KBM-7 (cell line): ENCODE measurements around the gene FAM3A.
"Not testable (repeated sequence)": the region's sequence is repeated elsewhere in the genome, so short reads cannot be mapped to it uniquely, and the experiment has no call there.

Experiments
- DNase-seq: peaks from one replicate; pipeline ENCODE4 v3.0.0-alpha.2; 2015
- in situ Hi-C: fragments of 300-500 bp; cut with MboI; formaldehyde crosslinking; loops from 2 replicates; pipeline ENCODE4 v1.14.3; 2020; ENCODE audit warnings: low sequenced_read_pairs, low pct_unique_long_range_greater_than_20kb, mixed read lengths

FAM3A gene

DNA sequence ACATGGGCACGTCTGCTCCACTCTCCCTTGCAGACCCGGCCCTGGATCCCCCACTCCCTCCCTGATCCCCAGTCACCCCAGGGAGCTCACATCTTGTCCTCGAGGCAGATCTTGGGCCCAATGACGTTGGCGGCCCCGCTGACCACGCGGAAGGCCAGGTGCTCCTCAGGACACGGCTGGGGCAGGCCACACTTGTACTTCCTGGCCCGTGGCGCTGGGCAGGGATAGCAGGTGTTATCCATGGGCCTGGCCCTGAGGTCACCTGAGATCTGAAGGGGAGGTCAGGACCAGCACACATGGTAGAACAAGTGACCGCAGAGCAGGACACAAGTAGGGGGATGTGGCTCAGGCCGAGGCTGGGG lies 7.7 kb downstream of the FAM3A start:
- in situ Hi-C loops, result no loop called here
- no peak for DNase-seq

DNA sequence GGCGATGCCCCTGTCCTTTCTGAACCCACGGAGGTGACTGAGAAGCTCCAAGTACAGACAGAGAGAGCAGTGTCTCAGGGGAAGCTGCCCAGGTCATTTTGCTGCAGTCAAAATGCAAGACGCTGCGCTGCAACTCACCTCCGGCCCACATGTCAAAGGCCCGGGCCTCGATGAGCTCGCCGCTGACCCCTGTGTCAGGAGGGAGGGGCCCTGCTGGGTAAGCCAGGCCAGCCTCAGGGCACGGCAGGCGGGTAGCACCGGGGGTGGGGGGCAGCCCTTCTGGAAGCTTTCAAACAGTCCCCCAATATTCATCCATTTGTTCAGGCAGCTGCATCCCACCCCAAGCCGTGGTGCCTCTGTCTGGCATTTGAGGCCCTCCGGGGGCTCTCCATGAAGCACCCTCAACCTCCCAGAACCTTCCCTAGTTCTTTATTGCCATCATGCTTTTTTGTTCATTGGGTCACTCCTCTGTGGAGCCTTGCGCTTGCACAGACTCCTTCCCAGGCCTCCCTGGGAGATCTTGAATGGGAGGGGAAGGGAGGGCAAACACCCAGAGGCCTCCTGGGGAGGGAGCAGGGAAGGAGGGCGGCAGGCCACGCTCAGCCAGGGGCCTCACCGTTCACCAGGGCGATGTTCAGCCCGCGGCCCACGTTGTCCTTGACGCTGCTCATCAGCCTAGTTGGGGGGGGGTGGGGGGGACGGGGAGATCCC lies 8.2 kb downstream of the FAM3A start:
- in situ Hi-C loops, result no loop called here
- DNase-seq, result no peak

GRCh38 chrX:154506483-154507332 lies 9.3 kb downstream of the FAM3A start:
- in situ Hi-C loops, result no loop called here

GRCh38 chrX:154505734-154506133 lies 10.3 kb downstream of the FAM3A start:
- no peak for DNase-seq
- in situ Hi-C loops, result no loop called here

More at GRCh38 chrX:154506483-154507332, 9.3 kb downstream of the FAM3A start:
- DNase-seq, result no peak

DNA sequence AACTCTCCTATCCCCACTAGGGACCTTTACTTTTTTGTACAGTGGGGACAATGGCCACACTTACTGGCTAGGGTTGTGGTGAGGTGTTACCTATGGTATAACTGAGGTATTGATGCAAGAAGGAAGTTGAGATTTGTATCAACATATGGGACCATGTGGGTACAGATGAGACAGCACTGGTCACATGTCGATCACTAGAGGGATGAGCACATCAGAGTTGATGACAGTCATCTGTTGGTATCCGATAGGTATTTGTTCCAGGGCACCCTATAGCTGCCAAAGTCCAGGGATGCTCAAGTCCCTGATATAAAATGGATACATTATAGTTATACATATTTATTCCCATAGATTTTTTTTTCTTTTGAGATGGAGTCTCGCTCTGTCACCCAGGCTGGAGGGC lies 13.0 kb downstream of the FAM3A start:
- in situ Hi-C loops, result no loop called here
- no peak for DNase-seq

DNA sequence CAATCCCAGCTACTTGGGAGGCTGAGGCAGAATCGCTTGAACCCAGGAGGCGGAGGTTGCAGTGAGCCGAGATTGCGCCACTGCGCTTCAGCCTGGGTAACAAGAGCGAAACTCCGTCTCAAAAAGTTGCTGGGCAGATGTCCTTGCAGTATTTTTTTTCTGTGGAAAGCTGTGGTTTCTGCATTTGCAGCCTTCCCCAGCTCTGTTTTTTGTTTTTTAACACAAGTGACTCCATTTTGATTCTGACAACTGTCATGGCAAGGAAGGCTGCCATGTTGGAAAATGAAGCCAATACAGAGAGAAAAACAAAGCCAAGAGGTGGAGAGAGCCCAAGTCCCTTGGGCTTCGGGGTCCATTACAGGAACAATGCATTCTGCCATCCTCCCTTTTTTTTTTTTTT lies 13.9 kb downstream of the FAM3A start:
- in situ Hi-C loops, result no loop called here
- DNase-seq, result no peak

DNA sequence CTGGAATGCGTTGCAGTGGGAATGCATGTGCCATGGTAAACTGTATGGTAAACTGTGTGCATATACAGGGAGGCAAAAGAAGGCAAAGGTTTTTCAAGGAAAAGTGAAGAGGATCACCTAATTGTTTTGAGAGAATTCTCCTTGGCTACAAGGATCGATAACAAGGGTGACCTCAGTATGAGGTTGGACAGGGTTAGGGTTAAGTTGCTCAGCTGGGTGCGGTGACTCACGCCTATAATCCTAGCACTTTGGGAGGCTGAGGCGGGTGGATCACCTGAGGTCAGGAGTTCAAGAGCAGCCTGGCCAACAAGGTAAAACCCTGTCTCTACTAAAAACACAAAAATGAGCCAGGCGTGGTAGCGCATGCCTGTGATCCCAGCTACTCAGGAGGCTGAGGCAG lies 14.6 kb downstream of the FAM3A start:
- DNase-seq, in situ Hi-C loops: not testable (repeated sequence)

DNA sequence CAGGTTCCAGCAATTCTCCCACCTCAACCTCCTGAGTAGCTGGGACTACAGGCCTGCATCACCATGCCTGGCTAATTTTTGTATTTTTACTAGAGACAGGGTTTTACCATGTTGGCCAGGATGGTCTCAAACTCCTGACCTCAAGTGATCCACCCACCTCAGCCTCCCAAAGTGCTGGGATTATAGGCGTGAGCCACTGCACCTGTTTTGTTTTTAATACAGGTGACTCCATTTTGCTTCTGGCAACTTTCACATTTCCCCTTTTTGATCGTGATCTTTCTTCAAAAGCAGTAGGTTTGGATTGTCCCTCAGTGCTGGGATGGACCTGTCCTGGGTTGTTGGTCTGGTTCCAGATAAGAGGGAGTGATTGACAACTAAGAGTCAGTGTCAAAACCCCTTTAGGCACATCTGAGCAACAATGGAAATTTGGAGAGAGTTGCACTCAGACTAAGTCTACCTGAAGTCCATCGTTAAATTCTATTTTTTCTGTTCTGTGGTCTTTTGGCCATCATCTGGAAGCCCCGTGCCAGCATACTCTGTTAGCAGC lies 19.4 kb downstream of the FAM3A start:
- DNase-seq, in situ Hi-C loops: not testable (repeated sequence)

DNA sequence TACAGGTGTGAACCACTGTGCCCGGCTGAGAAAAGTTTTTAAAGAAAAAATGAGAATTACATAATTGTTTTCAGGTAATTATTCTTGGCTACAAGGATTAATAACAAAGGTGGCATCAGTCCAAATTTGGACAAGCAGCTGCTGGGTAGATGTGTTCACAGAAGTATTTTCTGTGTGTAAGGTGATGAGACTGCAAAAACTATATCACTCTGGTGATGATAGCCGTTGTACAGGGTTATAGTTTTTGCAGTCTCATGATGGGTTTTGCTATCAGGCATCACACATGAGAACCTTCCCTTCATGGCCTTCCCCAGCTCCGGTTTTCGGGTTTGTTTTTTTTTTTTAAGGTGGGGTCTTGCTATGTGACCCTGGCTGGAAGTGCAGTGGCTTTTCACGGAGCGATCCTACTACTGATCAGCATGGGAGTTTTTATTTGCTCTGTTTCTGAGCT lies 20.5 kb downstream of the FAM3A start:
- in situ Hi-C loops, result no loop called here

GRCh38 chrX:154494715-154495114 lies 21.3 kb downstream of the FAM3A start:
- in situ Hi-C loops, result no loop called here

More for the DNA sequence above, 20.5 kb downstream of the FAM3A start:
- DNase-seq, result no peak

DNA sequence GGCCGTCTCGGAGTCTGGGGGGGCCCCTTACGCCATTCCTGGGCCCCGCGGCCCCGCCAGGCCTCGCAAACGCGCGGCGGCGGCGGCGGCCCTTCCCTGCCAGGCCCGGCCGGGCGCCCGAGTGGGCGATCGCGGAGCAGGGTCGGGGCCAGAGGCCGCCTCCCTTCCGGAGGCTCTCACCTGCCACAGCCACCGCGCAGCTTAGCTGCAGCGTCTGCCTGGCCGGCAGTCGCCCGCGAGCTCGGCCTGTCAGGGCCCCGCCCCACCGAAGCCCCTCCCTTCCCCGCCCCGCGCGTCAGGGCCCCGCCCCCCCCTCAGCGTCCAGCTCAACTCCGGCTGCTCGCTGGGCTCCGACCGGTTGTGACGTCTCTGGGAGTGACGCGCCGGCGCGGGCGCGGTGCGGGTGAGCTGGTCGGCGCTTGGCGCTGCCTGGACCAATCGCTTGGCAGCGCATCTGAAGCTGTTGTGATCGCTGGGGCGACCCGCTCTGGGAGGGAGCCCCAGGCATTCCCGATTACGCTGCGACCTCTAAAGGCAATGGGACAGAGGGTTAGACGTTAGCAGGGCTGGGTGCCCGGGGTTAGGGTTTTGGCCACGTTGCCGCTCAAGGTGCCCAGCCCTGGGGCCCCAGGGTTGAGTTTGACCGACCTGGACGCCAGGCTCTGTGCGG lies 25.5 kb downstream of the FAM3A start, which contains the start of gene SLC10A3:
SLC10A3 (minus strand) TSS at position 216 of the 670 bp plus-strand sequence. CDS start 1,689 bp downstream, outside the sequence.
- peak; percentile 97 for DNase-seq
- in situ Hi-C loops, result no loop called here

More at GRCh38 chrX:154494715-154495114, 21.3 kb downstream of the FAM3A start:
- no peak for DNase-seq

DNA sequence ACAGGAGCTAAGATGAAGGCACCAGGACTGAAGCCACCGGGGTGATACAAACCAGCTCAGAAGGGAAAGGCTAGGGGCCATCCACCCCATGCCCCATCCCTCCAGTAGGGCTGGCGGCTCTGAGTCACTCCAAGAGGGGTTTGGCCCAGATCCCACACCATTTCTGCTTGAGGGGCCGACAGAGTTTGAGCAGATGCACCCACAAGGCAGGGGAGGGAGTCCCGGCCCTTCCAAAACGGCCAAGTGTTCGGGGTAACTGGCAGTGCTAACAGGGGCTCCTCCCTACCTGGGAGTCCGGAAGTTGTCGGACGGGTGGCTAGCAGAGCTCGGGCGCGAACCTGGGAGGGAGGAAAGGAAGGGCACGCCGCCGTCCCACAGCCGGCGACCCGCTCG lies 26.0 kb downstream of the FAM3A start:
- DNase-seq, result peak; percentile 43
- in situ Hi-C loops, result no loop called here

DNA sequence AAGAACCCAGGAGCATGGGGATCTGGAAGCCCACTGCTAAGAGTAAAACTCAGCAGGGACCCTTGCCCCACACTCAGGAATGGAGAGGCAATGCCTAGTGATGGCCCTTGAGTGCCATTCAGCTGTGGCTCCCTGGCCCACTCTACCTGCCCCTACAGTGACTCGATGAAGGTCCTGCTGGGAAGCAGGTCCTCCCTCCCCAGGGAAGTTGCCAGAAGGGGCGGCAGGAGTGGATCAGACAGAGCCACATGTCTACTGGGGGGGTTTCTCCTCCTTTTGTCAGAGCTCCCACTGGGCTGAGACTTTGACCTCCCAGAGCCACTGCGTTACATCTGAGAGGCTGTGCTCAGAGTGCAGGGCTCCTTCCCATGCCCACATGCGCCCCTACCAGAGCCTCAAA lies 26.9 kb downstream of the FAM3A start:
- DNase-seq, result no peak
- in situ Hi-C loops, result no loop called here

GRCh38 chrX:154488336-154489075 lies 27.5 kb downstream of the FAM3A start:
- in situ Hi-C loops, result no loop called here
- no peak for DNase-seq

DNA sequence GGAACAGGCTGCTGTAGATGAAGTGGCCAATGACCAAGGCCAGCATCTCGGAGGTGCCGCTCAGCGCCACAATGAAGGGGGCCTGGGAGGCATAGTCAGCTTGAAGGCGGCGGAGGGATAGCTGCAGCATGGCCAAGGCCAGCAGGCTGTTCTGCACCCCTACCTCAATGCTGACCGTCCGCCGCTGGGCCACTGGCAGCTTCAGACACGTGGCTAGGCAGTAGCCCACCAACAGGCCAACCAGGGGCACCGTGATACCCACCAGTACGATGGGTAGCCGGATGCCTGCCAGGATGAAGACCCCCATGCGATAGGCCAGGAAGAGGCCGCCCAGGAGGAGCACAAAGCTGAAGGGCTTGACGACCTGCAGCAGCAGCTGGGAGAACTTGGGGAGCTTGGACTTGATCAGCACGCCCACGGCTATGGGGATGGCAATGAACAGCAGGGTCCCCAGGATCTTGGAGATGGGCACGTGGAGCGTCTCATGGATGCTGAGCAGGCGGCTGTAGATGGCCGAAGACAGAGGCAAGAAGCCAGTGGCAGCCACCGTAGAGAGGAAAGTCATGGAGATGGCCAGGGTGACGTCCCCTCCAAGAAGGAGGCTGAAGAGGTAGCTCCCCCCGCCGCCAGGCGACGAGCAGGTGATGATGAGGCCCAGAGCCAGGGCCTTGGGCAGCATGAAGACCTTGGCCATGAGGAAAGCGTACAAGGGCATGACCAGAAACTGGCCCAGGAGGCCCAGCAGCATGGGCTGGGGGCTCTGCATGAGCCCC lies 28.3 kb downstream of the FAM3A start:
- DNase-seq, result no peak
- in situ Hi-C loops, result no loop called here

- in situ Hi-C loops, result no loop called here
- peak; percentile 79 for DNase-seq
Observed at GRCh38 chrX:154486396-154487207, 29.4 kb downstream of the FAM3A start, which contains the start of gene UBL4A. TSS of gene UBL4A (minus strand) at chrX:154486615. CDS start at chrX:154486584, 31 bp downstream.

DNA sequence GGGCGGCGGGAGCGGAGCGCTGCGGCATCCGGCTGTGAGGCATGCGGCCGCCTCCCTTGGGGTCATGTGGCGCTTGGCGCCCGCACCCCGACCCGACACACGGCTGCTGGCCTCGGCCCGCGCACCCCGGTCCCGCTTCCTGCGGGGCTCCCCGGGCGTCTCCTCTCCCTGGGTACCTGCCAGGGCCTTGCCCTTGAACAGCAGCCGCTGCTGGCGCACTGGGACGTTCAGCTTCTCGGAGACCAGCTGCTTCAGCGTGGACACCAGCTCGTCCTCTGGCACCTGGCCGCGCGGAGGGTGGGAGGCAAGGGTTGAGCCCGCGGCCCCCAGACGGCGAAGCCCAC lies 30.0 kb downstream of the FAM3A start:
- in situ Hi-C loops, result no loop called here
- DNase-seq, result peak; percentile 37
